GM12892 (cell line): ENCODE measurements around the gene MARCHF4.

Source experiments
- POLR2A ChIP-seq: IDR thresholded peaks from 2 replicates; pipeline ENCODE4 v1.6.1; 2011; ENCODE audit warnings: low read depth, low read length, control low read depth
- POLR2AphosphoS5 ChIP-seq: IDR thresholded peaks from 2 replicates; pipeline ENCODE4 v1.6.1; 2011; ENCODE audit warnings: low read depth, low read length, control low read depth
- TAF1 ChIP-seq: IDR thresholded peaks from 2 replicates; pipeline ENCODE4 v1.6.1; 2011; ENCODE audit warnings: low read depth, mild to moderate bottlenecking, control low read depth, low read length, borderline replicate concordance

- TF ChIP-seq POLR2A (no peak), POLR2AphosphoS5 (no peak), TAF1 (no peak)
Observed at GRCh38 chr2:216375286-216375685, 3.0 kb upstream of the MARCHF4 start.
